ENCODE measurements around the gene HDAC8.
"Not testable (repeated sequence)": the region's sequence is repeated elsewhere in the genome, so short reads cannot be mapped to it uniquely, and the experiment has no call there.

The HDAC8 gene

GRCh38 chrX:72572248-72573157 is at the start of gene HDAC8:
HDAC8 (minus strand) TSS chrX:72572843; CDS start chrX:72572761, 82 bp downstream.
- peak; percentile 70 for DNase-seq (ENCODE audit: low spot score)

GRCh38 chrX:72621625-72622485 is 49.2 kb upstream of the HDAC8 start:
- DNase-seq (ENCODE audit: low spot score): no peak

DNA sequence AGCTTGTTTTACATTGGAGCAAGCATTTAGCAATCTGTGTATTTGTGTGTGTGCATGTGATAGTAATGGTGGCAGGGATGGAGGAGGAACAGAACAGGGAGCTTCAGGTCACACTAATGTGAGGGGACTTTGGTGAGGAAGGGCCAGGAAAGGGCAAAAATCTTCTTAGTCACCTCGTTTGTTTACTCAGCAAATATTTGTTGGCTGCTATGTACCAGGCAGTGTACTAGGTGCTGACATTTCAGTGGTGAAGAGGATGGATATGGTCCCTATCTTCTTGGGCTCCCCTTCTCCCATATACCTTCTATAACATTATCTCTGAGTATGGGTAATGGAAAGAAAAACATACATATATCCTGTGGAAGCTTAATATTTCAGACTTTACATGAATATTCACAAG is 48.5 kb upstream of the HDAC8 start:
- DNase-seq (ENCODE audit: low spot score): no peak

DNA sequence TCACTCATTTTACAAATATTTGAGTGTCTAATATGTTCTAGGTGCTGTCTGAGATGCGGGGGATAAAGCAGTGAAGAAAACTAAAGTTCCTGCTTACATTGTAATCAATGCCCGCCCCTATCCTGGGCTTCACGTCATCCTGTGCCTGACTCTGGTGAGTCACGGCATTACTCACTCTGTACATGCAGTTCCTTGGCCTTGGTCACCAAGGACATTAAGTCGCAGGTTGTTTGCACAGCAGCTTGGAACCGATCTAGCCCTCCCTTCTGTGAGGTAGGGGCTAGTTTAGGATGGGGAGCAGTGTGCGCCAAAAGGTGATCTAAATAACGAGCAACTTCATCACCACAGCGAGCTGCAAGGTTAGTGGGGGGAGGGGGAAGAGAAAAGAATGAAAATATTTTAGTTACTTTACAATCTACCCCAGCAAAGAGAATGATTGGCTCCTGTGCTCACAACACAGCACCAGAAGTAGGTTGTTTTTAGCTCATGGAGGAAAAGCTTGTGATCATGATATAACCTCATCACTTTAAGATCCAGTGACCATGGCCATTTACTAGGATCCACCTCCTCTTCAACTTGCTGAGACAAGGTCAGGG is 48.0 kb upstream of the HDAC8 start:
- DNase-seq (ENCODE audit: low spot score): no peak

GRCh38 chrX:72609313-72609712 is 36.7 kb upstream of the HDAC8 start:
- no peak for DNase-seq (ENCODE audit: low spot score)

DNA sequence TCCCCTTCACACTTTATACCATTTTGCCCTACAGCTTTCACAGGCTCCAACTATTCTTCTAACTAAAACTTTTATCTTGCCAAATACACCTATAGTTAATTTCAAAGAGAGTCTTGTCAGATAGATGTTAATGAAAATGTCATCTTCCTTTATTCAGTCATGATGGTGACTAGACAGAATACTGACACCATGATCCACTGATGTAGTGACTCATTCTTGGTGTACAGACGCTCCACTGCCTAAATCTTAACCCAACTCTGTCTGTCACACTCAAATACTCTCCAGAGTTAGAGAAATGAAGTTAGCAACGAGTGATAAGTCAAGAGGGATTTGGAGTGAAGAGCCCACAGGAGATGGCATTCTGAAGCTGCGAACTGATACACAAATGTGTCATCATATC is 32.1 kb upstream of the HDAC8 start:
- no peak for DNase-seq (ENCODE audit: low spot score)

DNA sequence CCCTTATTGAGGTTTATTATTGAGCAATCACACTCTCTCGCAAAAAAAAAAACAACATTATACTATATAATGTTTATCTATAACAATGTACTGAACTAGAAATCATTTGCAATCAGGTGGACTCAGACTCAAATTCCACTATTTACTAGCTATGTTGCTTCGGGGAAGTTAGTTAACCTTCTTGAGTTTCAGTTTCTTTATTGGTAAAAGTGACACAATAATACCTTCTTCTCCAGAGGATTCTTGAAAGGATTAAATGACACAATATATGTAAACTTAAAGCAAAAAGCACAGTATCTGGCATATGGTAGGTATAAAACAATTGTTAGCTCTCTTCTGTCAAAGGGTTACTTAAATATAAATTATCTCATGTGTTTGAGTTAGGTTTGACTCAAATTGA is 31.5 kb upstream of the HDAC8 start:
- no peak for DNase-seq (ENCODE audit: low spot score)

DNA sequence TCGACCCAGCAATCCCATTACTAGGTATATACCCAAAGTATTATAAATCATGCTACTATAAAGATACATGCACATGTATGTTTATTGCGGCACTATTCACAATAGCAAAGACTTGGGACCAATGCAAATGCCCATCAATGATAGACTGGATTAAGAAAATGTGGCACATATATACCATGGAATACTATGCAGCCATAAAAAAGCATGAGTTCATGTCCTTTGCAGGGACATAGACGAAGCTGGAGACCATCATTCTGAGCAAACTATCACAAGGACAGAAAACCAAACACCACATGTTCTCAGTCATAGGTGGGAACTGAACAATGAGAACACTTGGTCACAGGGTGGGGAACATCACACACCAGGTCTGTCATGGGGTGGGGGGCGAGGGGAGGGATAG is 18.4 kb upstream of the HDAC8 start:
- DNase-seq (ENCODE audit: low spot score): not testable (repeated sequence)

GRCh38 chrX:72584163-72584562 is 11.5 kb upstream of the HDAC8 start:
- no peak for DNase-seq (ENCODE audit: low spot score)

- DNase-seq (ENCODE audit: low spot score): no peak
These were observed 3.7 kb upstream of the HDAC8 start for GRCh38 chrX:72576141-72576894.

GRCh38 chrX:72573158-72573511 is 492 bp upstream of the HDAC8 start:
- no peak for DNase-seq (ENCODE audit: low spot score)

- no peak for DNase-seq (ENCODE audit: low spot score)
These were observed 2.9 kb downstream of the HDAC8 start for GRCh38 chrX:72569786-72570185.

- no peak for DNase-seq (ENCODE audit: low spot score)
These were observed 4.1 kb downstream of the HDAC8 start for GRCh38 chrX:72568406-72569092.

DNA sequence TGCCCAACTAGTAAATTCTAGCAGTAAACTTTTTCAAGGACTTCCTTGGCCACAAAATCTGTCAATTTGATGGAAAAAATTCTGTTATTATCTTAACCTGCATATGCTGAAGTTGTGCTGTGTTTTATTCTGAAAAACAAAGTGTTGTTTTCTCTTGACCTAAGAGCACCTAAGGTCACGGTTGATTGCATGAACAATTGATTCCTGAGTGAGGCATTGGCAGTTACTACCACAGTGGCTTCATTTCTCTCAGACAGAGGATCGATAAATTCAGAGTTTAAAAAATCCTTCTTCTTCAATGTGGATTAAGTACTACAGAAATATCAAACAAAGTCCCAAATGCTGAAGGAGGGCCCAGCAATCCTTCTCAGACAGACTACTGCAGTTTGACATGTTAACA is 6.2 kb downstream of the HDAC8 start:
- DNase-seq (ENCODE audit: low spot score): no peak

GRCh38 chrX:72559655-72560054 is 13.0 kb downstream of the HDAC8 start:
- not testable (repeated sequence) for DNase-seq (ENCODE audit: low spot score)

- no peak for DNase-seq (ENCODE audit: low spot score)
These were observed 18.0 kb downstream of the HDAC8 start for GRCh38 chrX:72554448-72555140.

DNA sequence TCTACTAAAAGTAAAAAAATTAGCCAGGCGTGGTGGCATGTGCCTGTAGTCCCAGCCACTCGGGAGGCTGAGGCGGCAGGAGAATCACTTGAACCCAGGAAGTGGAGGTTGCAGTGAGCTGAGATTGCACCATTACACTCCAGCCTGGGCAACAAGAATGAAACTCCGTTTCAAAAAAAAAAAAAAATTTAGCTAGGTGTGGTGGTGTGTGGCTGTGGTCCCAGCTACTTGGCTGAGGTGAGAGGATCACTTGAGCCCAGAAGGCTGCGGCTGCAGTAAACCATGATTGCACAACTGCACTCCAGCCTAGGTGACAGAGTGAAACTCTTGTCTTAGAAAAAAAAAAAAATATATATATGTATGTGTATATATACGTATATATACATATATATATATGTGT is 20.2 kb downstream of the HDAC8 start:
- not testable (repeated sequence) for DNase-seq (ENCODE audit: low spot score)

DNA sequence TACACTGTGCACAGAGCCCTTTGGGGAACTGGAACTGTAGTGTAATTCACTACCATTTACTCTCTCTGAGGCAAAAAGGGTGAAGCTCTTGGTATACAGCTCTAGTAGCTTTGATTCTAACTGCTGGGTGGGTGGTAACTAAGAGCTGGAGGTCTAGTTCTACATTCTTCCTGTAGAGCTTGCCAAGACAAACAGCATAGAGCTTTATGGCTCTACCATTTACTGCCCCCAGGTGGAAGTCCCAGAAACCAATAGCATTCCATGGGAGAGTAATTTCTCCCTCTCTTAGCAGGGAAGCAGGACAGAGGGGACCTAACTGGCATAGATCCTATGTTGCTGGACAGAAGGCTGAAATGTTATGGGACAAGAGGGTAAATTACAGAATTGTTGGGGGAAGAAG is 26.7 kb downstream of the HDAC8 start:
- no peak for DNase-seq (ENCODE audit: low spot score)

- DNase-seq (ENCODE audit: low spot score): no peak
These were observed 32.3 kb downstream of the HDAC8 start for GRCh38 chrX:72540318-72540717.

DNA sequence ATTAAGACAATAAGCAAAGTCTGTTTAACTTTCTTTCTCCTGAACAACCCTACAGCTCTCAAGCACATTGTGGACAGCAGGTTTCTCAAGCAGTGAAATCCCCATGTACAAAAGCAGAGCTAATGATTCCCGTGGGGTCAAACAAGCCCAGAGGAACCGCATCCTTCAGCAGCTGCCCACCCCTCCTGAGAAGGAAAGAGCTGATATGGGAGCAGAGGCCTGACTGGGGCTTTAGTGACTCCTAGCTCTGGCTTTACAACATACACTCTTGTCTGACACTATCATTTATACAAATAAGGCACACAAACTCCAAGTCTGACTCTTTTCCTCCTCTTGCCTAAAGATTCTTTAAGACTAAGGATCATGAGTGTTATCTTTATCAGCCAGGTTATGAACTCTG is 32.8 kb downstream of the HDAC8 start:
- peak; percentile 29 for DNase-seq (ENCODE audit: low spot score)

DNA sequence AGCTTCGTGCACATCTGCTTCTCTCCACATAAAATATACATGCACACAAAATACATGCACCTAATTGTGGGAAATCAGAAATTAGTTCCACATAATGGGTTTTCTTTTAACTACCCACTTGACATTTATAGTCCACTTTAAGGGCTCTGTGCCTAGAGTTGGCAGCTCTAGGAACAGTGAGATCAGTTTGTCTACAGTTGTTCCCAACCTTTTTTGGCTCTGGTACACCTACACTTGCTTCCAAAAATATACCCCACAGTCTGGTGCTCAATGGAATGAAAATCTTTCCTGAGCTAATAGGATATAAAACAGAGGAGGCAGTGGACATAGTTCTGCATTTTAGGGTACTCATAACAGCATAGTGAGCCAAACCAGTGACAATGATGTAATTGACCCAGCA is 36.1 kb downstream of the HDAC8 start:
- DNase-seq (ENCODE audit: low spot score): no peak
